ENCODE results near the gene CDH4.
A peak's percentile ranks its signal among the peaks of the same experiment; 100 is the strongest.
"Not testable (repeated sequence)": the region's sequence is repeated elsewhere in the genome, so short reads cannot be mapped to it uniquely, and the experiment has no call there.

The CDH4 gene

DNA sequence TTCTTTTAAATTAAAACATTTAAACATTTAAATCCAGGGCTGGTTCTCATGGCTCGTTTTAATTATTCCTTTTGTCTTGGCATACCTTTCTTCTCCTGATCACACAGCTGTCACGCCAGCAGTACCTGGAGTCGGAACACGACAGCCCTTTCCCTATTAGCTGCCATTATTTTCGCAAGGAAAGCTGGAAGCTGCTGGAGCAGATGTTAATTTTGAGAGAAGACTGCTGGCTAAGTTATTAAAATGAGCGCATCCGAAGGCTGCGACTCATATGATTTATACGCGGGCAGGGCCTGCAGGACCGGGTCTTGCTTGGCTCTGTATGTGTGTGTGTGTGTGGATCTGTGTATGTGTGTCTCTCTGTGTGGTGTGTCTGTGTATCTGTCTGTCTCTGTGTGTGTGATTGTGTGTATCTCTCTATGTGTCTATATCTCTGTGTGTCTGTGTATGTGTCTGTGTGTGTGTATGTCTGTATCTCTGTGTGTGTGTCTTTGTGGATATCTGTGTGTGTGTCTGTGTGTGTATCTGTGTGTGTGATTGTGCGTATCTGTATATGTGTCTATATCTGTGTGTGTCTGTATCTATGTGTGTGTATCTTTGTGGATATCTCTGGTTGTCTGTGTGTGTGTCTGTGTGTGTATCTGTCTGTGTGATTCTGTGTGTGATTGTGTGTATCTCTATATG, 191.5 kb downstream of the CDH4 start:
- DNase-seq, result peak; percentile 58

DNA sequence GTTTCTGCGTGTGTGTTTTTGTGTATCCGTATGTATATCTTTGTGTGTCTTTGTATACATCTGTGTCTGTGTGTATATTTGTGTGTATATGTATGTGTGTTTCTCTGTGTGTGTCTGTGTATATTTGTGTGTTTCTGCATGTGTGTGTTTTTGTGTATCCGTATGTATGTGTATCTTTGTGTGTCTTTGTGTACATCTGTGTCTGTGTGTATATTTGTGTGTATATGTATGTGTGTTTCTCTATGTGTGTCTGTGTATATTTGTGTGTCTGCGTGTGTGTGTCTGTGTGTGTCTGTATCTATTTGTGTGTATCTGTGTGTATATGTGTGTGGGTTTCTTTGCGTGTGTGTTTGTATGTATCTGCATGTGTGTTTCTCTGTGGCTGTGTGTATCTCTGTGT, 192.6 kb downstream of the CDH4 start:
- DNase-seq, result no peak

GRCh38 chr20:61445138-61445537, 193.1 kb downstream of the CDH4 start:
- DNase-seq, result no peak

GRCh38 chr20:61445741-61446140, 193.7 kb downstream of the CDH4 start:
- DNase-seq, result no peak

DNA sequence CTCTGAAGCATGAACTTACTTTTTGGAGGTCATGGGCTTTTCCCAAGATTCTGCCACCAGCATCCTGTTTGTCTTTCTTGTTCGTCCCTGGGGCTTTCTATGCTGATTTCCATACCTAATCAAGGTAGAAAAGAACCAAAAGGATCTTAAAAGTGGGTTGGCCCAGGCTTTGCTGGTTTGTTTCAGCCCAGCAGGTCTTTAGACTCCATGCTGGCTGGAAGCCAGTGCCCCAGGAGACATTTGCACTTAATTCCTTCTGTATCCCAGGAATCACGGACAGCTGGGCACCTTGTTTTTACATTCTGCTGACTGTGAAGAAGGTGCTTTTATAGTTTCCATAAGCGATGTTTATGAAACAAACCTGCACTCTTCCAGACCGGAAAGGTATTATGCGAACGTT, 195.9 kb downstream of the CDH4 start:
- no peak for DNase-seq

GRCh38 chr20:61448386-61448785, 196.3 kb downstream of the CDH4 start:
- DNase-seq, result peak; percentile 17

- no peak for DNase-seq
These were observed 197.1 kb downstream of the CDH4 start for GRCh38 chr20:61449057-61449609.

GRCh38 chr20:61449916-61450315, 197.9 kb downstream of the CDH4 start:
- DNase-seq, result no peak

DNA sequence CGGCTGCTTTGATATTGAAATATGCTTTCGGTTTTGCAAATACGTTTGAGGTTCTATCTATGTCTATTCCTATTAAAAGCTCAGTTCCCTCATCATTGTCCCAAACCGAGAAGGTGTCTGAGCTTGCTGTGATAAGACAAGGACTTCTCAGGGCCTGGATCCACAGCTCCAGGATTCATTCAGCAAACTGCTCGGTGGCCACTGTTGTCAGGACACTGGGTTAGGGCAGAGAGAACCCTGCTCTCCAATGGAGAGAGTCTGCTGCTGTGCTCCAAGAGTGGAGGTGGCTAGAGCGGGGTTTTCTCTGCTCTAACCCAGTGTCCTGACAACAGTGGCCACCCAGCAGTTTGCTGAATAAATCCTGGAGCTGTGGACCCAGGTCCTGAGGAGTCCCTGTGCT, 198.5 kb downstream of the CDH4 start:
- DNase-seq, result no peak

DNA sequence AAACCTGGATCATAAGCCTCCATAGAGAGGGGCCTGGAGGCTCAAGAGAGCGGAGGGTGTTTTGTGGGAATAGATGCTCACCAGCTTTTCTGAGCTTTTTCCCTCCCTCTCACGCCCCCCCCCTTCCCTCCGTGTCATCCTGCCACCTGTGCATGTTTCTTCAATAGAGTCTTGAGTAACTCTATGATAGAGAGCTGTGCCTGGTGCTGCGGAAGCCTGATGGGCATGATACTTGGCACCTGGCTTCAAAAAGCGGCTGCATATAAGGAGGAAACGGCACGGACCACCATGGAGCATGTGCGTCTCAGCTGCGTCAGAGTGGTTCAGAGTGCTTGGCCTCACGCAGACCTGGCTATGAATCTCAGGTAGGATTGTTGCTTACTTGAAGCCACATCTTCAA, 198.9 kb downstream of the CDH4 start:
- no peak for DNase-seq

- no peak for DNase-seq
These were observed 199.9 kb downstream of the CDH4 start for GRCh38 chr20:61451953-61452352.

DNA sequence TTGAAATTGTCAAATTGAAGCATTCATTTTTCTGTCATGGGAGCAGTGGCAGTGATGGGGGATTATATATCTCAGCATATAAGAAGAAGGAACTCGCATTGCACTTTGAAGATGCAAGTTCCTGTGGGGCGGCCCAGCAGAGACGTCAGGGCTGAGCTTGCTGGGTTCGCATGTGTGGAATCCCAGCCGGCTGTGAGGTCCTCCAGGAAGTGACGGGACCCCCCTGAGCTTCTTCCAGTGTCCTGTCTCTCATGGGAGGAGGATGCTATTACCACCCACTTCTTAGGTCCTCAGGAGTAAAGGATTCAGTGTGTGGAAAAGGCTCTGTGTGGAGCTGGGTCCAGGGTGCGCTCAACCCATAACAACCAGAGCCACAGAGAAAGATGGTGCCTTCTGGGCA, 201.2 kb downstream of the CDH4 start:
- DNase-seq, result no peak

GRCh38 chr20:61453623-61454022, 201.6 kb downstream of the CDH4 start:
- not testable (repeated sequence) for DNase-seq

GRCh38 chr20:61454053-61454452, 202.0 kb downstream of the CDH4 start:
- DNase-seq, result no peak

- no peak for DNase-seq
These were observed 203.6 kb downstream of the CDH4 start for GRCh38 chr20:61455508-61456215.

- DNase-seq, result no peak
These were observed 205.7 kb downstream of the CDH4 start for GRCh38 chr20:61457725-61458124.

GRCh38 chr20:61458146-61458746, 206.2 kb downstream of the CDH4 start:
- DNase-seq, result no peak

DNA sequence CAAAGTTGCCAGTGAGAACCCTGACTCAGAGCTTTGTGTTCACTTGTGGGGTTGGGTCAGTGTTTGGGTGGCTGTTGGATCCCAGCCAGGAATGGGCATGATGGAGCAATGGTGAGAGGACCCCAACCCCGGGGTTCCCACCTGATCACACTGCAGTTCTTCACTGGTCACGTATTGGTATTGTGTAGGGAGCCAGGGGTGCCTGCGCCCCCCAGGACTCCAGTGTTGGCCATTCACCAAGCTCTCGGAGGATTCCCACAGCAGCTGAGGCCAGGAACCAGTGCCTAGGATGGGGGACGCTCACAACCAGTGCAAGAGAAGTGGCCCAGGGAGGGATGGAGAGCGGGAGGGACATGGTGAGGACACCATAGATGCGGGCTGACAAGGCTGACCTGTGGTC, 207.2 kb downstream of the CDH4 start:
- DNase-seq, result no peak

DNA sequence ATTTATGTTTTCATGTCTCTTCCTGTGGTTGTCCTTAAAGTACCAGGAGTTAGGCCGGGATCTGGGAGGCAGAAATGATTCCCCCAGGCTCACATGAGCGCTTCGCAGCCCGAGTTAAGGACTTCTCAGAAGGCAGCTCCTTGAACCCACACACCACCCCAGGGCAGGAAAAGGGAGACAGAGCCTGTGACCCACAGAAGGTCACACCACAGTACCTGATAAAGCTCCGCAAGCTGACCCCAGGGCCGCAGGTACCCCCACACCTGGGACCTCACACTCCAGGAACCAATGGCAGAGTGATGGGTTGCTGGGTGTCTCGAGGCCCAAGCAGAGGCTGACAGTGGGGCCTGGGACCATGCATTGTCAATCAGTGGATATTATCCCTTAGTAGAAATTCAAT, 207.6 kb downstream of the CDH4 start:
- no peak for DNase-seq

GRCh38 chr20:61460261-61461052, 208.4 kb downstream of the CDH4 start:
- no peak for DNase-seq

- no peak for DNase-seq
These were observed 209.4 kb downstream of the CDH4 start for GRCh38 chr20:61461461-61461860.

DNA sequence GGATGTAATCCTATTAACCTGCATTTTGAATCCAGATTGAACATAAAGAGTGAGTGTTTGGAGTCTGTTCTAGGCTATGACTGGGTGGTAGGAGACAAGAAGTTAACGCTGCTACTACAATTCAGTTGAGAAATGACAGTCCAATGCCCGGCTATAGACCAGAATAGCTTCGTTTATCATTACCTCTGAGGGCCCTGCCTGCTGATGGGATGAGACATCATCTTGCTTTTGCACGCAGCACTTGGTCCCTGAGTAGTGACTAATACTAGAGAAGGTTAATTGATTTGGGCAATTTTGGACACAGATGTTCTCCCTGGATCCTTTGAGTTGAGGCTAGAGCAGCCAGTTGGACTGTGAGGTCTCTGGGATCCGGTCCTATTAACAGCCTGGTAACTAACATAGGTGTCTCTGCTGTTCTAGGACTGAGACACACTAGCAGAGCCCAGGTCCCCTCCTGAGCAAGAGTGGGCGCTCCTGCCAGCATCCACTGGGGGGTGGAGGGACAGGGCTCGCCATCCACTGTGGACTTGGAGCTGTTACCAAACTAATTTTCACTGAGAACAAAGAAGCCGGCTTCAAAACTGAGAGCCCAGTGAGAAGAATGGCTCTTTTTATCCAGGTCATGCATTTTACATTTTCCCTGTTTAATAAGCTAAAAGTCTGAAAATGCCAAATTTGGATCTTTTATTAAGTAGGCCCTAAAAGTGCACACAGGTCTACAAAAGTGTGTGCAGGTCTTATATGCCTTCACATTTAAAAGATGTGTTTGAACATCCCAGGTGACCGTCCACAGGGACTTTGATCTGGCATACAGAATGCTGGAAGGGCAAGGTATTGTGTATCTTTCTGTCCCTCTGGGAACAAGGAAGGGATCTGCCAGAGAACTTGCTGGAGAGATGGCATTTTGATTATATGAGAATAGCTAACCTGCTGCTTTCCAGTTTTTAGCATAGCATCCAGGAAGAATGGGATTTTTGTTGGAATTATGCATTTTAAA, 212.5 kb downstream of the CDH4 start:
- no peak for DNase-seq

All from NCI-H748 treated with DMSO at 0.1 percent for 48 hours (cell line).